ENCODE measurements around the gene CCL28.

The CCL28 gene

GRCh38 chr5:43354774-43355173 is 57.4 kb downstream of the CCL28 start:
- DNase-seq: no peak

GRCh38 chr5:43353668-43354067 is 58.5 kb downstream of the CCL28 start:
- no peak for DNase-seq

GRCh38 chr5:43352915-43353314 is 59.3 kb downstream of the CCL28 start:
- DNase-seq: no peak

- no peak for DNase-seq
Observed at GRCh38 chr5:43352131-43352530, 60.1 kb downstream of the CCL28 start.

GRCh38 chr5:43348861-43349363 is 63.3 kb downstream of the CCL28 start:
- DNase-seq: no peak

GRCh38 chr5:43348207-43348606 is 64.0 kb downstream of the CCL28 start:
- no peak for DNase-seq

GRCh38 chr5:43338862-43339261 is 73.3 kb downstream of the CCL28 start:
- peak; percentile 3 for DNase-seq

GRCh38 chr5:43336159-43336558 is 76.0 kb downstream of the CCL28 start:
- DNase-seq: no peak

GRCh38 chr5:43335681-43336080 is 76.5 kb downstream of the CCL28 start:
- DNase-seq: no peak

- no peak for DNase-seq
Observed at GRCh38 chr5:43332401-43332800, 79.8 kb downstream of the CCL28 start.
